Activated T-helper 1 cell treated with anti-CD3 and anti-CD28 coated beads, Interleukin-12 subunit alpha, Interleukin-12 subunit beta, Interleukin-2, Interleukin-4 antibody, amounts not matched to agents 30 ng/mL and 10 ng/mL and 1 ng/mL, durations not matched to agents 14 hours and 24 hours and 36 hours (primary cell): Measurements from ENCODE around the gene PLEKHM2. TPM values are rescaled to one million over a fixed set of nuclear protein-coding genes. Genes with fewer than 3 reads are reported as not detected.

Source experiments
- DNase-seq: peaks from one replicate; pipeline ENCODE4 v3.0.0; 2021; ENCODE audit warnings: low spot score
- H3K27ac Mint-ChIP-seq: one replicate; pipeline ENCODE4 v1.8.0; 2021; ENCODE audit warnings: mild to moderate bottlenecking, mixed read lengths
- H3K27me3 Mint-ChIP-seq: one replicate; pipeline ENCODE4 v1.8.0; 2022; ENCODE audit warnings: mild to moderate bottlenecking, moderate library complexity, mixed read lengths; ENCODE audit not compliant: insufficient read depth
- H3K36me3 Mint-ChIP-seq: one replicate; pipeline ENCODE4 v1.8.0; 2021; ENCODE audit warnings: low read depth, mixed read lengths
- H3K4me1 Mint-ChIP-seq: one replicate; pipeline ENCODE4 v1.8.0; 2021; ENCODE audit warnings: low read depth, mixed read lengths
- H3K4me3 Mint-ChIP-seq: one replicate; pipeline ENCODE4 v1.8.0; 2021; ENCODE audit warnings: mild to moderate bottlenecking, moderate library complexity, mixed read lengths
- H3K9me3 Mint-ChIP-seq: one replicate; pipeline ENCODE4 v1.8.0; 2021; ENCODE audit warnings: mixed read lengths
- intact Hi-C: fragments of 100-400 bp; cut with micrococcal nuclease; formaldehyde crosslinking; loops from one replicate; pipeline ENCODE4 v1.15.1; 2024
- total RNA-seq: library from RNA; stranded (reverse); gene quantifications from 2 replicates; pipeline ENCODE4 v1.2.3, GENCODE V29; 2022

Gene PLEKHM2
- total RNA-seq, 1 donor from 2014 or later, result 66.2 TPM

DNA sequence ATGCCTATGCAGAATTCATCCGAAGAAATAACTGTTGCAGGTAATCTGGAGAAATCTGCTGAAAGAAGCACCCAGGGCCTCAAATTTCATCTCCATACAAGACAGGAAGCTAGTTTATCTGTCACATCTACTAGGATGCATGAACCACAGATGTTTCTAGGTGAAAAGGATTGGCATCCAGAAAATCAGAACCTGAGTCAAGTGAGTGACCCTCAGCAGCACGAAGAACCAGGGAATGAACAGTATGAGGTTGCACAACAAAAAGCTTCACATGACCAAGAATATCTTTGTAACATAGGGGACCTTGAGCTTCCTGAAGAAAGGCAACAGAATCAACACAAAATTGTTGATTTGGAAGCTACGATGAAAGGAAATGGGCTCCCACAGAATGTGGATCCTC, 24.0 kb upstream of the PLEKHM2 start:
- intact Hi-C loops, result no loop called here
- DNase-seq, result no peak
- no peaks in the 10 kb centered on the region for H3K27me3 Mint-ChIP-seq
- H3K36me3 Mint-ChIP-seq, result peaks cover 46% of the 10 kb centered on the region
- no peak overlapping the region for H3K4me3 Mint-ChIP-seq
- peaks cover 11% of the 10 kb centered on the region for H3K4me1 Mint-ChIP-seq
- H3K27ac Mint-ChIP-seq, result no peak overlapping the region
- no peaks in the 10 kb centered on the region for H3K9me3 Mint-ChIP-seq

- DNase-seq, result no peak
- H3K27ac Mint-ChIP-seq, result no peak overlapping the region
- no peak overlapping the region for H3K4me3 Mint-ChIP-seq
- no peaks in the 10 kb centered on the region for H3K4me1 Mint-ChIP-seq
- no peaks in the 10 kb centered on the region for H3K27me3 Mint-ChIP-seq
- peaks cover 39% of the 10 kb centered on the region for H3K36me3 Mint-ChIP-seq
- intact Hi-C loops, result no loop called here
- H3K9me3 Mint-ChIP-seq, result no peaks in the 10 kb centered on the region
These were observed 21.6 kb upstream of the PLEKHM2 start for GRCh38 chr1:15662477-15662876.

DNA sequence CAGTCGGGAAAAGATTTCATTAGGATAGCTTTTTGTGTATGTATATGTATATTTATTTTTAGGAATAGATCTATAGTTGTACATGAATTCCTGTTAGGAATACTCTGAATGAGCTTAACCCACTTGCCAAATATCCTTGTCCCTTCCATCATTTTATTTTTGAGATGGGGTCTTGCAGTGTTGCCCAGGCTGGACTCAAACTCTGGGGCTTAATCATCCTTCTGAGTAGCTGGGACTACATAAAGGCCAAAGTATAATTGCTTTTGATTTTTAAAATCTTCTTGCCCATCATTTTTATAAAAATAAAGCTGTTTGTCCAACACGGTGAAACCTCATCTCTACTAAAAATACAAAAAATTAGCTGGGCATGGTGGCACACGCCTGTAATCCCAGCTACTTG, 20.2 kb upstream of the PLEKHM2 start:
- Mint-ChIP-seq H3K27me3 (no peaks in the 10 kb centered on the region), H3K36me3 (peaks cover 32% of the 10 kb centered on the region), H3K4me3 (no peak overlapping the region), H3K4me1 (no peaks in the 10 kb centered on the region), H3K9me3 (no peaks in the 10 kb centered on the region), H3K27ac (no peak overlapping the region)
- no peak for DNase-seq
- intact Hi-C loops, result no loop called here

GRCh38 chr1:15667362-15667761, 16.8 kb upstream of the PLEKHM2 start:
- H3K9me3 Mint-ChIP-seq, result no peaks in the 10 kb centered on the region
- H3K4me1 Mint-ChIP-seq, result no peaks in the 10 kb centered on the region
- H3K27me3 Mint-ChIP-seq, result no peaks in the 10 kb centered on the region
- H3K27ac Mint-ChIP-seq, result no peak overlapping the region
- intact Hi-C loops, result no loop called here
- peaks cover 10% of the 10 kb centered on the region for H3K36me3 Mint-ChIP-seq
- H3K4me3 Mint-ChIP-seq, result no peak overlapping the region
- DNase-seq, result no peak

DNA sequence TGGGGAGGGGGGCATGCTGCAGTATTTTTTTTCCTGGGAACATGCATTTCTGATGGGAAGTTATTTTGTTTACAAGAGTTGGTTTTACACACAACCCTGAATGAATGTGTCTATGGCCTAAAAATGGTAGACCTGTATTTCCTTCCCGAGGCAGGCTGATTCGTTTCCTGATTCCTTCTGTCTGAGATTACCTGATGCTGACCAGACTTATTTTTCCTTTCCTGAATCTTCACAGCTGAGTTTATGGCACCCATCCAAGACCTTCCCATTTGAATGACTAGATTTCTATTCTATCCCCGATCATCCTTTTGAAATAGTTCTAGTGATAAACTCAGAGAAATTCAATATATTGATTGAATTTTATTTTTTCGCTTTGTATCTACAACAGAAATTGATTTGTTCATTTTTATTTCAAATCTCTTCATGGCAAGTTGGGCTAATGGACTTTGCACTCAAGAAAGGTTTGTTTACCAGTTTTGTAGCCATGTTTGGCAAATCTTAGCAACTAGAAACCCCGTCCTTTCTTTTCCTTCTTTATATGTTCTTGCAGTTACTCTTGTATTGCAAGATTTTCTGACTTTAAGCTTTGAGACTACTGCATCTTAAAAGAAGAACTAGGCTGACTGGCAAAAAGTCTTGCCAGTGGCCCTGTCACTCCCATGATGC, 15.9 kb upstream of the PLEKHM2 start:
- Mint-ChIP-seq H3K4me1 (no peaks in the 10 kb centered on the region), H3K27me3 (no peaks in the 10 kb centered on the region), H3K4me3 (no peak overlapping the region), H3K27ac (no peak overlapping the region), H3K36me3 (peaks cover 8% of the 10 kb centered on the region), H3K9me3 (no peaks in the 10 kb centered on the region)
- DNase-seq, result no peak
- intact Hi-C loops, result no loop called here

DNA sequence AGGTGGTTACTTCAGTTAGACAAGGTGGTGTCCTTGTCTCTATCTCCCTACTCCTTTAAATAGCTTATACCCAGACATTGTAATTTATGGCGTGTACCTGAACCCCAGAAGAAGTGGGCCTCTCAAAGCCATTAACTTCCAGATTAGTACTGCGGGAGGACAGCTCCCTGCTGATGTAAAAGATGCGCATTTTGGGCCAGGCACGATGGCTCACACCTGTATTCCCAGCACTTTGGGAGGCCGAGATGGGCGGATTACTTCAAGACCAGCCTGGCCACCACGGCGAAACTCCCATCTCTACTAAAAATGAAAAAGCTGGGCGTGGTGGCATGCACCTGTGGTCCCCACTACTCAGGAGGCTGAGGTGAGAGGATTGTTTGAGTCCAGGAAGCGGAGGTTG, 15.0 kb upstream of the PLEKHM2 start:
- H3K36me3 Mint-ChIP-seq, result peaks cover 8% of the 10 kb centered on the region
- intact Hi-C loops, result no loop called here

DNA sequence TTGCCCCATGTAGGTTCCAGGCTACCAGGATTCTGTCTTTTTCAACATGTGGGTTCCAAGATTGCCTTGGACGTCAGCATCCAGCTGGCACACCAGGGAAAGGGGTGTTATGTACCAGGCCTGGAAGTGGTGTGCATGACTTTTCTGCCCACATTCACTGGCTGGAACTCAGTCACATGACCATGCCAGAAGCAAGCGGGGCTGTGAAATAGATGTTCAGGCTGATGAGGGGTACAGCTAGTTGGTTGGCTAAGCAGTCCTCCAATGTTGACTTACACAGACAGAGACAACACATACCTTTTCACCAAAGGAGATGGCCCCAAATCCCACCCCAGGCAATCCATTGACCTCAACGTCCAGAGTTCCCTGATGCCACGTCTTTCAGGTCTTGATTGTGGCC, 14.3 kb upstream of the PLEKHM2 start:
- no peak overlapping the region for H3K27ac Mint-ChIP-seq
- intact Hi-C loops, result no loop called here
- no peak for DNase-seq
- no peaks in the 10 kb centered on the region for H3K4me1 Mint-ChIP-seq
- H3K4me3 Mint-ChIP-seq, result no peak overlapping the region
- H3K36me3 Mint-ChIP-seq, result peaks cover 8% of the 10 kb centered on the region
- no peaks in the 10 kb centered on the region for H3K9me3 Mint-ChIP-seq
- H3K27me3 Mint-ChIP-seq, result peaks cover 4% of the 10 kb centered on the region

More for the DNA sequence above, 15.0 kb upstream of the PLEKHM2 start:
- no peaks in the 10 kb centered on the region for H3K9me3 Mint-ChIP-seq
- H3K27ac Mint-ChIP-seq, result no peak overlapping the region
- no peak for DNase-seq
- peaks cover 1% of the 10 kb centered on the region for H3K27me3 Mint-ChIP-seq
- H3K4me3 Mint-ChIP-seq, result no peak overlapping the region
- no peaks in the 10 kb centered on the region for H3K4me1 Mint-ChIP-seq

- no peak for DNase-seq
- H3K27ac Mint-ChIP-seq, result no peak overlapping the region
- peaks cover 4% of the 10 kb centered on the region for H3K36me3 Mint-ChIP-seq
- intact Hi-C loops, result no loop called here
- H3K4me3 Mint-ChIP-seq, result no peak overlapping the region
- no peaks in the 10 kb centered on the region for H3K4me1 Mint-ChIP-seq
- no peaks in the 10 kb centered on the region for H3K9me3 Mint-ChIP-seq
- H3K27me3 Mint-ChIP-seq, result peaks cover 4% of the 10 kb centered on the region
These were observed 12.7 kb upstream of the PLEKHM2 start for GRCh38 chr1:15671430-15671829.

GRCh38 chr1:15674386-15675159, 9.5 kb upstream of the PLEKHM2 start:
- no peaks in the 10 kb centered on the region for H3K4me1 Mint-ChIP-seq
- no peak overlapping the region for H3K4me3 Mint-ChIP-seq
- intact Hi-C loops, result no loop called here
- no peak overlapping the region for H3K27ac Mint-ChIP-seq
- H3K36me3 Mint-ChIP-seq, result no peaks in the 10 kb centered on the region
- H3K27me3 Mint-ChIP-seq, result peaks cover 4% of the 10 kb centered on the region
- DNase-seq, result no peak
- H3K9me3 Mint-ChIP-seq, result no peaks in the 10 kb centered on the region

DNA sequence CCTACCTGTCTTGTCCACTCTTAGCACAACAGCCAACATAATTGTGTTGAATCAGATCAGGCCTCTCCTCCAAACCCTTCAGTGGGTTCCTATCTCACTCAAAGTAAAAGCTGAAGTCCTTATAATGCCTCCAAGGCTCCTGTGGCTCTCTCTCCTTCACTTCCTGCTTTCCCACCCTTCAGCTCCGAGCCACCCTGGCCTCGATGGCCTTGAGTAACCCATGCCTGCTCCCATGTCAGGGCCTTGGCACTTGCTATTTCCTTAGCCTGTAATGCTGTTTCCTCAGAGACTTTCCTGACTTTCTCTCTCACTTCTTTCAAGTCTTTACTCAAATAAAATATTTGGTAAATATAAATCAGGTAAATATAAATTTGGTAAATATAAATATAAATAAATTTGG, 8.1 kb upstream of the PLEKHM2 start:
- no peak for DNase-seq
- no peak overlapping the region for H3K4me3 Mint-ChIP-seq
- H3K27me3 Mint-ChIP-seq, result peaks cover 4% of the 10 kb centered on the region
- H3K36me3 Mint-ChIP-seq, result no peaks in the 10 kb centered on the region
- no peak overlapping the region for H3K27ac Mint-ChIP-seq
- intact Hi-C loops, result no loop called here
- H3K9me3 Mint-ChIP-seq, result no peaks in the 10 kb centered on the region
- H3K4me1 Mint-ChIP-seq, result peaks cover 5% of the 10 kb centered on the region

DNA sequence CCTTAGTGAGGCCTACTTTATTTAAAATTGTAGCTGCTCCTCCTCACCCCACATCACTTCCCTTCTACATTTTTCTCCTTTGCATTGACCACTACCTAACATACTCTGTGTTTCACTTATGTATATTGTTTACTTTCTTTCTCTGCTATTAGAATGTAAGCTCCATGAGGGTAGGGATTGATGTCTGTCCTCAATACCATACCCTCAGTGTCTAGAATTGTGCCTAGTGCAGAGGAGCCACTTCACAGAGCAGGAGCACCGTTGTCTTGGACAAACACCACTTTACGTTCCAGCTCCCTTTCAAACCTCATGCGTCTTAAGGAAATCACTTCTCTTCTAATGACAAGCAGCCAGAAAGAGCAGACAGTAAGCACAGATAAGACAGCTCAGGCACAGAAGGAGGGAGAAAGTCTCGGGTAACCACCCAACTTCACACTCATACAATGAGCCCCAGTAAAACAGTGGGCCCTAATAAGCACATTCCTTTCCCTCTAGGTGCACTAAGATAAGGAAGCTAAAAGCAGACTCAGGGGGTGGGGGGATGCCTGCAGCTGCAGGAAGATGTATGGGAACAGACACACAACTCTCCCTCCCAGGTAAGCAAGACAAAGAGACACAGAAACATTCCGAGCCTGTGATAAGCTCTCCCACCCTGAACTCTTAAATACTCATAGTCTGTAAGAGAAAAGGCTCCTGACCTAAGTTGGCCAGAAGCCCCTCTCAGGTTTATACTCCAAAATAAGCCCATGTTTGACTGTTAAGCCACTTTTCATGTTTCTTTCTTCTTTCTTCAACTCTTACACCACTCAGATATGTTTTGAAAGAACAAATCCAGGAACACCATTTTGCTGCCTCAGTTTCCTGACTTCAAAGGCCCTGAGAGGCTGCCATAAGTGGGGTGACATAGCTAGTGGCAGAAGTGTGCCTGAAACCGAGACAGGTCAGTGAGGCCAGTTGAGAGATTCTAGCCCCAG, 7.1 kb upstream of the PLEKHM2 start:
- Mint-ChIP-seq H3K4me1 (peaks cover 7% of the 10 kb centered on the region), H3K27me3 (peaks cover 4% of the 10 kb centered on the region), H3K27ac (no peak overlapping the region), H3K9me3 (no peaks in the 10 kb centered on the region), H3K4me3 (no peak overlapping the region), H3K36me3 (no peaks in the 10 kb centered on the region)
- intact Hi-C loops, result no loop called here
- DNase-seq, result no peak

- Mint-ChIP-seq H3K4me3 (no peak overlapping the region), H3K9me3 (no peaks in the 10 kb centered on the region), H3K27me3 (peaks cover 6% of the 10 kb centered on the region), H3K36me3 (no peaks in the 10 kb centered on the region), H3K4me1 (peaks cover 7% of the 10 kb centered on the region), H3K27ac (no peak overlapping the region)
- intact Hi-C loops, result no loop called here
- no peak for DNase-seq
These were observed 5.5 kb upstream of the PLEKHM2 start for GRCh38 chr1:15678578-15678977.

- Mint-ChIP-seq H3K4me3 (no peak overlapping the region), H3K27me3 (peaks cover 2% of the 10 kb centered on the region), H3K9me3 (no peaks in the 10 kb centered on the region), H3K36me3 (no peaks in the 10 kb centered on the region), H3K4me1 (peaks cover 10% of the 10 kb centered on the region), H3K27ac (no peak overlapping the region)
- intact Hi-C loops, result loop anchor here (1.0 to 5.0 kb wide), 2 partner anchors 62 to 83 kb away; no protein-coding TSS in a partner anchor
- DNase-seq, result no peak
These were observed 4.0 kb upstream of the PLEKHM2 start for GRCh38 chr1:15680131-15680530.
